Loucy (cell line): Measurements from ENCODE around the gene MCEE.

ENCODE experiments used
- H2AFZ ChIP-seq: fragments of 200-600 bp; sonication (generic); 2 replicates; pipeline ENCODE4 v1.6.0; 2016; ENCODE audit warnings: antibody characterized with exemption, mild to moderate bottlenecking, low read length, moderate library complexity
- H3F3A ChIP-seq: fragments of 200-600 bp; 2 replicates; pipeline ENCODE4 v1.6.0; 2016; ENCODE audit warnings: antibody characterized with exemption, low read depth, mild to moderate bottlenecking
- H3K27me3 ChIP-seq: fragments of 200-600 bp; sonication (generic); 2 replicates; pipeline ENCODE4 v1.6.1; 2014; ENCODE audit warnings: low read length, mild to moderate bottlenecking; ENCODE audit not compliant: insufficient read depth, poor library complexity, severe bottlenecking
- H3K36me3 ChIP-seq: fragments of 200-600 bp; sonication (generic); 2 replicates; pipeline ENCODE4 v1.6.1; 2016; ENCODE audit warnings: low read length; ENCODE audit not compliant: insufficient read depth
- H3K4me1 ChIP-seq: fragments of 200-600 bp; sonication (generic); 2 replicates; pipeline ENCODE4 v1.5.1; 2014; ENCODE audit warnings: low read length, mild to moderate bottlenecking; ENCODE audit not compliant: insufficient read depth, poor library complexity, severe bottlenecking
- H3K4me2 ChIP-seq: fragments of 200-600 bp; sonication (generic); 2 replicates; pipeline ENCODE4 v1.6.0; 2014; ENCODE audit warnings: antibody characterized with exemption, low read length, low read depth, mild to moderate bottlenecking; ENCODE audit not compliant: poor library complexity, severe bottlenecking
- H3K4me3 ChIP-seq: fragments of 200-600 bp; sonication (generic); 2 replicates; pipeline ENCODE4 v1.5.1; 2014; ENCODE audit warnings: low read length, mild to moderate bottlenecking, mixed read lengths; ENCODE audit not compliant: poor library complexity, severe bottlenecking
- H3K79me2 ChIP-seq: fragments of 200-600 bp; sonication (generic); 2 replicates; pipeline ENCODE4 v1.6.1; 2014; ENCODE audit warnings: low read length; ENCODE audit not compliant: insufficient read depth
- H3K9ac ChIP-seq: fragments of 200-600 bp; sonication (generic); 2 replicates; pipeline ENCODE4 v1.6.0; 2014; ENCODE audit warnings: mild to moderate bottlenecking, low read depth, low read length, moderate library complexity; ENCODE audit not compliant: poor library complexity, severe bottlenecking
- H3K9me2 ChIP-seq: fragments of 200-600 bp; sonication (generic); replicated peaks from 2 replicates; pipeline ENCODE4 v1.6.1; 2016; ENCODE audit warnings: low read depth, low read length, mixed read lengths
- H3K9me3 ChIP-seq: fragments of 200-600 bp; sonication (generic); 2 replicates; pipeline ENCODE4 v1.6.1; 2014; ENCODE audit warnings: mild to moderate bottlenecking, antibody characterized with exemption, low read length, low read depth; ENCODE audit not compliant: insufficient read depth
- H4K20me1 ChIP-seq: fragments of 200-600 bp; sonication (generic); 2 replicates; pipeline ENCODE4 v1.6.0; 2014; ENCODE audit warnings: antibody characterized with exemption, low read length, mild to moderate bottlenecking; ENCODE audit not compliant: insufficient read depth, poor library complexity, severe bottlenecking
- EZH2phosphoT487 ChIP-seq: fragments of 200-600 bp; IDR thresholded peaks from 2 replicates; pipeline ENCODE4 v1.6.1; 2018; ENCODE audit warnings: antibody characterized with exemption, mild to moderate bottlenecking, moderate library complexity, borderline replicate concordance
- TF ChIP-seq, protein P1 (sequence below): fragments of 200-600 bp; sonication (generic); conservative IDR thresholded peaks from 2 replicates; pipeline ENCODE4 v1.5.1; 2014; ENCODE audit warnings: mild to moderate bottlenecking, antibody characterized with exemption, low read length

The MCEE gene

DNA sequence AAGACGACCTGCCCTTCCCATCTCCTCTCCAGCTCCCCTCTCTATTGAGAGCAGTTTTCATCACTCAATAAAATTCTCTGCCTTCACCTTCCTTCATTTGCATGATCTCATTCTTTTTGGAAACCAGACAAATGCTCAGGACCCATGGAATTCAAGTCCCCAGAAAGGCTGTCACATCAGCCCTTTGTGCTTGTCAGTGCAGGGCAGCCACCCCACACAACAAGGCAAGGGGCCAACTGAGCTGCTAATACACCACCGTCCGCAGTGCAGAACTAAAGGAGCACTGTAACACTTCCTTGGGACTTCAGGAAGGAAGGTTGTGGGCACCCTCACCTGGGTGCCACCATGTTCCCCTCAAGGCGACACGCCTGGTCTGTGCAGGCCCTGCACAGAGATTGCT, 26.2 kb downstream of the MCEE start:
- no peak for TF ChIP-seq EZH2phosphoT487
- TF ChIP-seq, protein P1, sequence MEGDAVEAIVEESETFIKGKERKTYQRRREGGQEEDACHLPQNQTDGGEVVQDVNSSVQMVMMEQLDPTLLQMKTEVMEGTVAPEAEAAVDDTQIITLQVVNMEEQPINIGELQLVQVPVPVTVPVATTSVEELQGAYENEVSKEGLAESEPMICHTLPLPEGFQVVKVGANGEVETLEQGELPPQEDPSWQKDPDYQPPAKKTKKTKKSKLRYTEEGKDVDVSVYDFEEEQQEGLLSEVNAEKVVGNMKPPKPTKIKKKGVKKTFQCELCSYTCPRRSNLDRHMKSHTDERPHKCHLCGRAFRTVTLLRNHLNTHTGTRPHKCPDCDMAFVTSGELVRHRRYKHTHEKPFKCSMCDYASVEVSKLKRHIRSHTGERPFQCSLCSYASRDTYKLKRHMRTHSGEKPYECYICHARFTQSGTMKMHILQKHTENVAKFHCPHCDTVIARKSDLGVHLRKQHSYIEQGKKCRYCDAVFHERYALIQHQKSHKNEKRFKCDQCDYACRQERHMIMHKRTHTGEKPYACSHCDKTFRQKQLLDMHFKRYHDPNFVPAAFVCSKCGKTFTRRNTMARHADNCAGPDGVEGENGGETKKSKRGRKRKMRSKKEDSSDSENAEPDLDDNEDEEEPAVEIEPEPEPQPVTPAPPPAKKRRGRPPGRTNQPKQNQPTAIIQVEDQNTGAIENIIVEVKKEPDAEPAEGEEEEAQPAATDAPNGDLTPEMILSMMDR, result no peak
- H3K27me3 ChIP-seq, result no peaks in the 10 kb centered on the region
- no peaks in the 10 kb centered on the region for H3K9me3 ChIP-seq
- H3K79me2 ChIP-seq, result no peaks in the 10 kb centered on the region
- no peaks in the 10 kb centered on the region for H3K9me2 ChIP-seq
- H3K9ac ChIP-seq, result no peak overlapping the region
- H3K36me3 ChIP-seq, result no peaks in the 10 kb centered on the region; the same call in 1 of the 2 replicates
- no peak overlapping the region for H2AFZ ChIP-seq
- H3F3A ChIP-seq, result no peaks in the 10 kb centered on the region
- no peaks in the 10 kb centered on the region for H4K20me1 ChIP-seq
- H3K4me3 ChIP-seq, result no peak overlapping the region
- no peak overlapping the region for H3K4me2 ChIP-seq
- no peaks in the 10 kb centered on the region for H3K4me1 ChIP-seq

DNA sequence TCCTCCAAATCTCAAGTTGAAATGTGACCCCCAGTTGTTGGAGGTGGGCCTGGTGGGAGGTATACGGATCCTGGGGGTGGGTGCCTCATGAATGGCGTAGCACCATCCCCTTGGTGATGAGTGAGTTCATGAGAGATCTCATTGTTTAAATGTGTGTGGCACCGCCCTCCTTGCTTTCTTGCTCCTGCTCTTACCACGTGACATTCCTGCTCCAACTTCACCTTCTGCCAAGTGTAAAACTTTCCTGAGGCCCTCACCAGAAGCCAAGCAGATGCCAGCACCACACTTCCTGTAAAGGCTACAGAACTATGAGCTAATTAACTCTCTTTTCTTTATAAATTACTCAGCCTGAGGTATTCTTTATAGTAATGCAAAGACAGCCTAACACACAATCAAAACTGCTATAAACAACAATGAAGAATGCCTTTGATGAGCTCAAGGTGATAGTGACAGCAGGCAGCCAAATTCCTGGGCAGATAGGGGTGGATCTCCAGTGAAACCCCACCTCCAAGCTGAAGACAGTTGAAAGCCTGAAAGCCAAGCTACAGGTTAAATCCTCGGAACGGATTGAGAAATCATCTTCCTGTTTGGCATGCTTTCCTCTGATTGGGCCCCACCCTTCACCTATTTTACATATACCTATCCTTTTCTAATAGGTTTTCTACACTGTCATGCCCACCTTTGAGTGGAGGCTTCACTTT, 26.9 kb downstream of the MCEE start:
- H3K4me3 ChIP-seq, result no peak overlapping the region
- no peaks in the 10 kb centered on the region for H3K4me1 ChIP-seq
- no peak overlapping the region for H3K4me2 ChIP-seq
- H2AFZ ChIP-seq, result no peak overlapping the region
- no peaks in the 10 kb centered on the region for H3F3A ChIP-seq
- H4K20me1 ChIP-seq, result no peaks in the 10 kb centered on the region
- no peak for TF ChIP-seq EZH2phosphoT487
- TF ChIP-seq, protein P1, result no peak
- H3K9me2 ChIP-seq, result no peaks in the 10 kb centered on the region
- no peaks in the 10 kb centered on the region for H3K36me3 ChIP-seq
- H3K79me2 ChIP-seq, result no peaks in the 10 kb centered on the region
- no peaks in the 10 kb centered on the region for H3K27me3 ChIP-seq
- H3K9ac ChIP-seq, result no peak overlapping the region
- no peaks in the 10 kb centered on the region for H3K9me3 ChIP-seq

DNA sequence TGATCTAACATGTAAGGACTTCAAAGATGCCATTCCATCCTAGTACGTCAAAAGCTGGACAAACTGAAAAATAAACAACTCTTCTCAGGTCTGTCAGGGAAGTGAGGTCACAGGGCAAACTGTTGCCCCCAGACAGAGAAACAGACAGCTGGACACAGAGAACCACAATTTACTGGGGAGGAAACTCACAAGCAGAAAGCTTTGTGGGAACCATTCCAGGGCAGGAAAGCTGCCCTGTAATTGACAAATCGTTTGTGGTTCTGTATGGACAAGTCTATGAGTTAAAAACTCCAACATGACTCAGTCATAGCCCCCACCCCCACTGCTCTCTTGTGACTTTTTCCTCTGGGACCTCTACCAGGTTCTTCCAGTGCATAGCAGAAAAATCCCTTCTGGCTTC, 28.4 kb downstream of the MCEE start:
- Histone ChIP-seq H2AFZ (no peak overlapping the region), H3K27me3 (no peaks in the 10 kb centered on the region), H3K79me2 (no peaks in the 10 kb centered on the region), H3K4me3 (no peak overlapping the region), H4K20me1 (no peaks in the 10 kb centered on the region), H3K4me2 (no peak overlapping the region), H3K9me2 (no peaks in the 10 kb centered on the region), H3K9me3 (no peaks in the 10 kb centered on the region), H3K9ac (no peak overlapping the region), H3K4me1 (no peaks in the 10 kb centered on the region), H3K36me3 (no peaks in the 10 kb centered on the region), H3F3A (no peaks in the 10 kb centered on the region)
- no peak for TF ChIP-seq EZH2phosphoT487
- TF ChIP-seq, protein P1, result no peak
